HG03196 (cell line): ENCODE measurements around the gene MAU2.
"Not testable (repeated sequence)": the region's sequence is repeated elsewhere in the genome, so short reads cannot be mapped to it uniquely, and the experiment has no call there.

ENCODE experiments used
- ATAC-seq: cut with Tn5 transposase; IDR thresholded peaks from one replicate; pipeline ENCODE4 v1.9.1; 2021; ENCODE audit not compliant: unreplicated experiment

MAU2 gene

GRCh38 chr19:19343762-19344161 lies 23.1 kb downstream of the MAU2 start:
- ATAC-seq = no peak

- no peak for ATAC-seq
These were observed 24.6 kb downstream of the MAU2 start for GRCh38 chr19:19345232-19345631.

GRCh38 chr19:19345970-19346369 lies 25.3 kb downstream of the MAU2 start:
- ATAC-seq = no peak

GRCh38 chr19:19347401-19348110 lies 26.9 kb downstream of the MAU2 start:
- ATAC-seq = no peak

GRCh38 chr19:19348266-19348665 lies 27.6 kb downstream of the MAU2 start:
- ATAC-seq = no peak

GRCh38 chr19:19349365-19349764 lies 28.7 kb downstream of the MAU2 start:
- no peak for ATAC-seq

GRCh38 chr19:19350756-19351155 lies 30.1 kb downstream of the MAU2 start:
- not testable (repeated sequence) for ATAC-seq

- no peak for ATAC-seq
These were observed 32.2 kb downstream of the MAU2 start for GRCh38 chr19:19352823-19353222.

- ATAC-seq = no peak
These were observed 33.4 kb downstream of the MAU2 start for GRCh38 chr19:19354007-19354406.

GRCh38 chr19:19354932-19355331 lies 34.3 kb downstream of the MAU2 start:
- no peak for ATAC-seq

GRCh38 chr19:19355606-19356139 lies 35.0 kb downstream of the MAU2 start:
- ATAC-seq = no peak

- ATAC-seq = no peak
These were observed 35.9 kb downstream of the MAU2 start for GRCh38 chr19:19356500-19356899.

GRCh38 chr19:19356901-19357566 lies 36.4 kb downstream of the MAU2 start:
- no peak for ATAC-seq

- ATAC-seq = peak; percentile 55
These were observed 40.5 kb downstream of the MAU2 start for GRCh38 chr19:19361075-19361594.

GRCh38 chr19:19362075-19362474 lies 41.4 kb downstream of the MAU2 start:
- ATAC-seq = no peak

GRCh38 chr19:19366434-19367396 lies 46.1 kb downstream of the MAU2 start:
- peak; percentile 71 for ATAC-seq

- ATAC-seq = no peak
These were observed 47.5 kb downstream of the MAU2 start for GRCh38 chr19:19368087-19368486.

GRCh38 chr19:19371059-19371458 lies 50.4 kb downstream of the MAU2 start:
- ATAC-seq = no peak

GRCh38 chr19:19372656-19373416 lies 52.2 kb downstream of the MAU2 start:
- ATAC-seq = peak; percentile 56

GRCh38 chr19:19379527-19379926 lies 58.9 kb downstream of the MAU2 start:
- no peak for ATAC-seq
